Amniotic epithelial cell (primary cell): ENCODE results near the gene NRP2.

ENCODE experiments used
- DNase-seq: peaks from one replicate; pipeline ENCODE4 v3.0.0-alpha.2; 2010; ENCODE audit warnings: low read depth

NRP2 gene

DNA sequence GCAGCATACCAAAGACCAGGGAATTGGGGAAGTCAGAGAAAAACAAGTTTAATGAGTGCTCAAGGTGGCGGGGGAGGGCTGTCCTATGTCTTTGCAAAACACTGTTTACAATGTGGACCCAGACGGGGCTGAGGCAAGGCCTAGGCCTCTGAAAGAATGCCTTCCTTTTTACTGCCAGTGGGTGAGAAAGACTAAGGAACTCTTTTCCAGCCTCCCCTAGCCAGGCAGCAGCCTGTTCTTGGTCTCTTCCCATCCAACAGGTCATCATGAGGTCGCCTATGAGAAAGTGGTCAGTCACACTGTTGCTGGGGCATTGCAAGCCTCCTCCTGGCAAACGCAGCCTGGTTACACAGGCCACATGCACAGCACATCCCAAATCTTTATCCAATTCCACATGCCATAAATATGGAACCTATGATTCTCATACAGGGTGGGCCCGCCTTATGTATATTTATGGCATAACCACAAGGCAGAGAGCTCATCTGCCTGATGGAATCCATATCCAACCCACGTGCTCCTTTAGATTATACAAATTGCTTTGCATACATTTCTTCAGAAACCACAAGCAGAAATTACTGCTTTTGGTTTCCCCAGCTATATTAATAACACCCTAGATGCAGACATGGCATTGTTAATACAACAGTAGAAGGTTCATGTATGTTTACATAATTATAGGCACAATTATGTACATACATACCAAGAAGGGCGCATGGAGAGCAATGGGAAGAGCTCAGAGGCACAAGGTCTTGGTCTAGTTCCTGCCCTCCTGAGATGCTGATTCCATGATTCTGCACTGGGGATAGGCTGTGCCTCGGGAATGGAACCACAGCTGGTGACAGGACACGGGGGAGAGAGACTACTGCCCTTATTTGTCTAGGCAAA lies 48.6 kb downstream of the NRP2 start:
- peak; percentile 79 for DNase-seq

DNA sequence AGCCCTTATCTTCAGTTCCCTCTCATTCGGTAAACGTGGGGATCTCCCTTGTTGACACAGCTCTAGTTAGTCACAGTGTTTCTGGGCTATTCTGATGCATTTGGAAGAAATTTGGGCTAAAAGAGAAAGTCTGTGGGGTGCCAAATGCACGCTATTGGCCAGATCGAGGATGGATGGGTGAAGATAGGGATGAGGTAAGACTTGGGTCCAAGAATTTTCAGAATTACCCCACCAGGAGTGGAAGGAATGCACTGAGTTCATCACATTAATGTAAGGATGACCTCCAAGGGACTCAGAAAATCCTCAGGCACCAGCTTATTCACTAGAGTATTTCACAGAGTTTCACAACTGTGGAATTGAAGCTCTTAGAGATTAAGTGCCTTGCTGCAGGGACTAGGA lies 49.3 kb downstream of the NRP2 start:
- DNase-seq: peak; percentile 99

- no peak for DNase-seq
Measured at GRCh38 chr2:205732314-205732713, 50.0 kb downstream of the NRP2 start.

- no peak for DNase-seq
Measured at GRCh38 chr2:205733082-205733481, 50.8 kb downstream of the NRP2 start.

DNA sequence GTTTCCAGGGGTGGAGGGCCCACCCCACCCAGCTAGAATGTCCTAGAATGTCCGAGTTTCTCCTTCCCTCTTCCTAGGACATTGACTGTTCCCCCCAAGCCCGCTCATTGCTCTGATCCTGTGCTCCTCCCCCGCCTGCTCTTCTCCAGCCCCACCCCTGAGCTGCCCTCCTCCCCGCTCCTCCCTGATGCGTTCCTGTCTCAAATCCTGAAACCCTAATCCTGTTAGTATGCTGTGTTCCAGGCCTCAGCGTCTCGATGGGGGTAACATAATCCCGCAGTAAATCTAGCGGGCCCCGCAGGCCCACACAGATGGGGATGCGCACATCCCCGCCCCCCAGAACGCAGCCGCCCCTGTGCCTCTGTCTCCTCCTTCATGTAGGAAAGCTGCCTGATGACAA lies 51.3 kb downstream of the NRP2 start:
- peak; percentile 61 for DNase-seq

- peak; percentile 93 for DNase-seq
Measured at GRCh38 chr2:205734436-205735037, 52.2 kb downstream of the NRP2 start.

DNA sequence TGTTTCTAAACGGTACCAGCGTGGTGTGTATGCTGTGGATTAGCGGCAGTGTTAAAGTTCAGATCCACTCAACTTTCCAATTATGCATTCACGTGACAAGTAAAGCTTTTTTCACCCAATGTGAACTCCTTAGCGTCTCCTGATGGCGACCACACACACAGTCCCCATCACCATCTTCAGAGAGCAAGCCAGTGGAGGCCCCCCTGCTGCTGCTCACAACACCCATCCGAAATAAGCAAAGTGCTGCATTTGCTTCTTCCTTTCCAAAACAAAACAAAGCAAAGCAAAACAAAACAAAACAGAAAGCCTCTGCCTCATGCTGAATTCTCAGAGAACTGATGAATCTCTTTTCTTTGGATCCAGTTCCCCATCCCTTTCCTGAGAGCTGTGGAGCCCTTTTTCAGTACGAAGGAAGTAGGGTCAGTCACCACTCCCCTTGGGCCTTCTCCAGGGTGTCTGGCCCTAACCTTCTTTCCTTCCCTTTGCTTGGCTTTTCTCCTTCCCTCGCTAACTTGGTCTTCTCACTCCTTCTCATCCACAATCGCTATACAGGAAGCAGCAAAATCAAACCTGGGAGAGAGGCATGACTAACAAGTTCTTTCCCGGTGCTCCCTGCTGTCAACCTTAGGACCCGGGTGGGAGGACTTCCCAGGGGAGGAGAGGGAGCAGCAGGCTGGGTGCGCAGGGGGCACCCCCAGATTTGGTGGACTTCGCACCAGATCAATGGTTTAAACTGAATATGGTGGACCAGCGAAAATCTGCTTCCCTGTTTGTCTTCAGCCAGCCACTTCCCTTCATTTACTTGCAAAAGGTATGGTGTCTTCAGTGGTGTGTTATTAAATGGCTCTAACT lies 56.0 kb downstream of the NRP2 start:
- no peak for DNase-seq

DNA sequence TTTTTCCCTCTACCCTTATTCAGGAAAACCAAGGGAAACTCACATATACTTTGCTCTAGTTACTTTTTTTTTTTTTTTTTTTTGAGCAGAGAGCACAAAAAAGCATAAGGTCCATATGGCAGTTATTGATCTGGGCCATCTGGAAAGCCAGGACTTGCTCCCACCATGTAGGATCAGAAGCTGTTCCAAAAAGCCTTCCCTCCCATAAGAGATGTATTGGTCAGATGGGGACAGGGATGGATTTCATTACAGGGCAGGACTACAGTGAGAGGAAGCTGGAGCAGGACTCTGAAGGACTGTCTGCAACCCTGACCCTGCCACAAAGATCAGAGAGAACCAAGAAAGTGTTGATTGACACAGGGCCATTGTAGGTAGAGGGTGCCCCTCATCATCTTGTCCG lies 57.3 kb downstream of the NRP2 start:
- DNase-seq: no peak

DNA sequence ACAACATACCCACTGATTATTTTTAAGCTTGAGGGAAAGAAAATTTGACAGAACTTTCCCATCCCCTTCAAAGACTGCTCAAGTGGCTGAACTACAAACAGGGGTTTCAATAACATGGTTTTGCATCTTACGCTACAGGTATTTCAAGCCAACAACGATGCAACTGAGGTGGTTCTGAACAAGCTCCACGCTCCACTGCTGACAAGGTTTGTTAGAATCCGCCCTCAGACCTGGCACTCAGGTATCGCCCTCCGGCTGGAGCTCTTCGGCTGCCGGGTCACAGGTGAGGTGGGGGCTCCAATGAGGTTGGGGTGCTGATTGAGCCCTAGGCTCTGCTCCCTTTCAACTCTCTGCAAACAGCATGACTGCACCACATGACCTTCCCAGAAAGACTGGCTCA lies 58.1 kb downstream of the NRP2 start:
- no peak for DNase-seq

DNA sequence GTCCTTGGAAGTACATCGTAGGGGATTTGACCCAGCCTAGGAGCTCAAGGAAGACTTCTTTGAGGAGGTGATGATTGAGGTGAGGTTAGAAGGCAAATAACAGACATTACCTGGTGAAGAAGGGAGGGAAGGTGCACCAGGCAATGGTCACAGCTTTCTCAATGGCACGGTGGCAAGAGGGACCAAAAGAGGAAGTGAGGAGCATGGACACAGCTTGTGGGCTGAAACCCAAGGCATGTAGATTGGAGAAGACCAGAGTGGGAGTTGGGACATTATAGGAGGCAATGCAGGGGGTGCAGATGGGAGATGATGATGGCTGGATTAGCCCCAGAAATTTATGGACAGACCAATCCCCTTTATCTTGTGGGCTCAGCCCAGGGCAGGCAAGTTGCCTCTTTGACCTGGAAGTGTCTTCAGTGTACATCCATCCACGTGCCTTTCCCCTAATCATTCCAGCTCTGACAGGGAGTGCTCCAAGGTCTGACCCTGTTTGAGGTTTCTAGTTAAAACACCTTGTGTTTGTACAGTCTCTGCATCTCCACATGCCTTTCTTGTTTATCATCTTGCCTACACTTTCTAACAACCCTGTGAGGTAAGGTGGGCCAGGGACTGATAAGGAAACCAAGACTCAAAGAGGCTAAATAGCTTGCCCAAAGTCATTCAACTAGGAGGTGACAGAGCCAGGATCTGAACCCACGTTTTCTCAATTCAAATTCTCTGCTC lies 59.1 kb downstream of the NRP2 start:
- no peak for DNase-seq

DNA sequence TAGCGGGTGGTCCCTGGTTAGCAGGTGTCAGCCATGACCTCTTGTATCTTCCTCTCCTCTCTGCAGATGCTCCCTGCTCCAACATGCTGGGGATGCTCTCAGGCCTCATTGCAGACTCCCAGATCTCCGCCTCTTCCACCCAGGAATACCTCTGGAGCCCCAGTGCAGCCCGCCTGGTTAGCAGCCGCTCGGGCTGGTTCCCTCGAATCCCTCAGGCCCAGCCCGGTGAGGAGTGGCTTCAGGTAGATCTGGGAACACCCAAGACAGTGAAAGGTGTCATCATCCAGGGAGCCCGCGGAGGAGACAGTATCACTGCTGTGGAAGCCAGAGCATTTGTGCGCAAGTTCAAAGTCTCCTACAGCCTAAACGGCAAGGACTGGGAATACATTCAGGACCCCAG lies 60.8 kb downstream of the NRP2 start:
- DNase-seq: no peak

DNA sequence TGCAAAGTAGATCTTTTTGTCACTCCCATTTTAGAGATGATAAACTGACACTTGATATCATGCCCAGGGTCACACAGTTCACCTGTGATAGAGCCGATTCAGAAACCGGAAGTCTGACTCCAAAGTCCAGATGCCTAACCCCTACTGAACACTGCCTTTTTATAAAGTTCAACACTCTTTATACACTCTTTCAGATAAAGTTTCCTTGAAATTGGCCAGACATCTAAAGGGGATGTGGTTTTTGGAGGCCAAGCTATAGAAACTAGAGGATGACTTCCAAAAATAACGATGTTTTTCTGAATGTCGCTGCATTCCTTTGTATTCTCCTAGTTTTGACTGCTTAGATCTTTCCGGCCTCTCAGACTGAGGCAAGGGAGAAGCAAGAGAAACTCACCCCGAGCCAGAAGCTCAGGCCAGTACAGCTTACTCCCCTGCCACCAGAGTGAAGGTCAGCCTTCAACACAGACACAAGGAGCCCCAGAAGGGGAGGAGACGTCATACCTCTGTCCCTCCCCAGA lies 61.8 kb downstream of the NRP2 start:
- no peak for DNase-seq

DNA sequence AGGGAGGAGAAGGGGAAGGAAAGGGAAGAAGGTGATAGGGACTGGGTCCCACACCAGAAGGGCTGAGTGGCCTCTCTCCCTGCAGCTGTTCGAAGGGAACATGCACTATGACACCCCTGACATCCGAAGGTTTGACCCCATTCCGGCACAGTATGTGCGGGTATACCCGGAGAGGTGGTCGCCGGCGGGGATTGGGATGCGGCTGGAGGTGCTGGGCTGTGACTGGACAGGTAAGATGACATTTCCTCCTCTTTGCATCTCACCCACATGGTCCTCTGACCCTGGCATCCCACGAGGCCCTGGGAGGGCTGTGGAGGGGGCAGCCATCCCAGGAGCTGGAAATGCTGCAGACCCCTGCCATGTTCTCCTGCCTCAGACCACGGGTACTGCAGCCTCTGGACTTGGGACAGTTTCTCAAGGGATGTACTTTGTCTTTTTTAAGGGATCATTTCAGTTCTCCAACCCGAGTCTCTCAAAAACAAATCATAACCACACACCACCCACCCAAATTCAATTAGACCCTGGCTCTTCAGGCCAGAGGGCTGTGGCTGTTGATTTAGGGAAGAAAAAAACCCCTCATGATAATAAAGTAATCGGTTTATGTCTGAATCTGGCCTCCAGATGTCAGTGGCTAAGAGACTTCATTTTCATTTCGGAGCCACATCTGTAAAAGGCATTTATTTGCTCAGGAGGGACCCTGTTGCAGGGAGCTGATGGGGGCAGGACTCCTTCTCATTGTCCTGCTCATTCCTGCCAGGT lies 63.5 kb downstream of the NRP2 start:
- no peak for DNase-seq

DNA sequence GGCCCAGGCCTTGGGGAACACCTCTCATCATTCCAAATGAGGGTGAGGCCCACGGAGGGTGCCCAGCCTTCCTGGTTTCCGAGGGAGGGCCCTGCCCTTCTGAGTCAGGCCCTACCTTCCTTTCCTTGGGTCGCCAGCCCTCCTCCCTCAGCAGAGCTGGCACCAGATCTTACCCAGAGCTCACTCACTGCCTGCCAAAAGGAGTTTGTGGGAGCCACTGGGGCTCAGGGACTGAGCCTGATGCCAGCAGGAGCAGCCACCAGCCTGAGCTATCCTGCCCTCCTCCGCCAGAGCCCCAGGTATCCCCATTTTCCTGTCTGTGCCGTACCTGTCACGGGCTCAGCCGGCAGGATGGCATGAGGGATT lies 64.1 kb downstream of the NRP2 start:
- DNase-seq: no peak

DNA sequence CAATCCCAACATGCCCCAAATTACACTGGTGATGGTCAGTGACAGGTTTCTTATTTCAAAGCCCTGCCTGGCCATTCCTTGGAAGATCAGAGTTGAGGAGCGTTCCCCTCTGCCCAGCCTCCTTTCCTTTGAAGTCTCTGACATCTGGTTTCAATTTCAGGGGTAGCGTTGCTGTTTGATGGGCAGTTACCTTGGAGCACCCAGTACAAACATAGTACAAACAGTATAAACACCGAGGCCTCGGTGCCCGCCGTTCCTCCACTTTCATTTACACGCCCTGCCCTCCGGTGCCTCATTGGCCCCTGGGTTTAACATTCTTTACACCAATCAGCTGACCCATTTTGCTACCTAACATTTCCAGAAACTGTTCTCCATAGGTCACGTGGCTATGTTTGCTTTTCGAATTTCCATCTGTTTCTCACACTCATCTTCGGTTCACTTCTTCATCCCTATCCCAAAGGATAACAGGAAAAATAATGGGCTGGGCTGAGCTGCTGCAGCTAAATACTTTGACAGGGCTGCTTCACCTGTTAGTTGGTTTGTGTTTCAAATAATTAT lies 65.6 kb downstream of the NRP2 start:
- no peak for DNase-seq

GRCh38 chr2:205748639-205749038 lies 66.3 kb downstream of the NRP2 start:
- DNase-seq: peak; percentile 60

DNA sequence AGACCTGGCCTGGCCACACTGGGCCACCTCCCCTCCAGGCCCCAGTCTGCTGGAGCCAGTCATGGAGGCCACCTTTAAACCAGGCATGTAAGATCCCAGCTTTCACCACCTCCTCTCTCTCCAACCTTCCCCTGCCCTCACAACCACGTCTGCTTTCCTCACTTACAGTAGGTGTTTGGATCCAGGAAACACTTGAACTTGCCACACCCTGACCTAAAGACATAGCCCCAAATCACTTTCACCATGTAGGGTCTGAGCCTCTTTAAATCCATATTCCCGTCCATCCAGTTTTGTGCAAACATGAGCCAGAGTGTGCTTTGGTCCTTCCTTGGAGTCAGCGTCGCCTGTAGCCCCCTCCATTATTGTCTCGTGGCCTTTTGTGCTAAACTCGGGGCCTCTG lies 66.8 kb downstream of the NRP2 start:
- no peak for DNase-seq

GRCh38 chr2:205750797-205751196 lies 68.5 kb downstream of the NRP2 start:
- DNase-seq: no peak

DNA sequence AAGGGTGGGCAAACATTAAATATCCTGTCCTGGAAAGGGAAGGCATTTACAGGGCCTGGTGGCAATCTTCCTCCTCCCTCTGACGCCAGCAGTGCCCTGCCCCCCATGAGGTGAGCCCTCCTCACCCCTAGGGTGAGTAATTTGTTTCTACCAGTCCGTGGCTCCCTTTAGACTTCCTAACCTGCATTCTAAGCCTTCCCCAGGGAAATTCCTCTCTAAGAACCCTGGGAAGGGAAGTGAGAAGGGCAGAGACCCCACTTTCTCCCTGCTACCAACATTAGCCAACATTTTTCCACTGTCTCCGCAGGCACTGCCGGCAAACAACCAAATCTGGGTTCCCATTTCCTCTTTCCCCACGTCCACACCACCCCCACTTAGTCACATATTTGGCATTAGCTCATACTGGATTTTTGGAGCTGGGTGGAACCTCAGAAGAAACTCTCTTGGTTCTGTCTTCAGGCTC lies 69.3 kb downstream of the NRP2 start:
- DNase-seq: peak; percentile 42

- no peak for DNase-seq
Measured at GRCh38 chr2:205752296-205752820, 70.1 kb downstream of the NRP2 start.
